ENCODE data around the gene PI16.
"Not testable (repeated sequence)": the region's sequence is repeated elsewhere in the genome, so short reads cannot be mapped to it uniquely, and the experiment has no call there.

Gene PI16

DNA sequence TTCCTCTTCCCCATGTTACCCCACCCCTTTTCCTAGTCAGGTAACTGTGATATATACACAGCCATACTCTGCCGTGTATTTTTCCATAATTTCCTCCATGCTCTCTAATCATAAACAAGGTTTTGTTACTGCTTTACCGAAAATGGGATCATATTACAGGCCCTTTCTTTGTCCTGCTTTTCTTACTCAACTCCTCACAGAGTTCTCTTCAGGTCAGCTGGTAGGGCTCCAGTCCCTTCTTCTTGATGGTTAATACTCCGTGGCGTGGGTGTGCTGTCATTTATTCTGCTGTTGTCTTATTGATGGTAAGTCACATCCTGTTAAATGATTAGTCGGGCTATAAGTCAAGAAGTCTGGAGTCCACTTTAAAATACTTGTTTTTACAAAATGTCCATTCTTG, 24.9 kb upstream of the PI16 start:
- Histone ChIP-seq H3K27me3 (ENCODE audit: control insufficient read depth, insufficient read depth, low read length) (no peaks in the 10 kb centered on the region), H3K27ac (ENCODE audit: low read depth, low read length) (no peak overlapping the region), H3K4me1 (ENCODE audit: control insufficient read depth, insufficient read depth, low read length) (no peaks in the 10 kb centered on the region), H3K36me3 (ENCODE audit: control insufficient read depth, insufficient read depth, low read length) (no peaks in the 10 kb centered on the region), H3K9ac (ENCODE audit: low read depth, low read length) (no peak overlapping the region), H3K4me3 (ENCODE audit: low read depth, low read length) (no peak overlapping the region), H3K9me3 (ENCODE audit: control insufficient read depth, insufficient read depth, low read length) (no peaks in the 10 kb centered on the region)

DNA sequence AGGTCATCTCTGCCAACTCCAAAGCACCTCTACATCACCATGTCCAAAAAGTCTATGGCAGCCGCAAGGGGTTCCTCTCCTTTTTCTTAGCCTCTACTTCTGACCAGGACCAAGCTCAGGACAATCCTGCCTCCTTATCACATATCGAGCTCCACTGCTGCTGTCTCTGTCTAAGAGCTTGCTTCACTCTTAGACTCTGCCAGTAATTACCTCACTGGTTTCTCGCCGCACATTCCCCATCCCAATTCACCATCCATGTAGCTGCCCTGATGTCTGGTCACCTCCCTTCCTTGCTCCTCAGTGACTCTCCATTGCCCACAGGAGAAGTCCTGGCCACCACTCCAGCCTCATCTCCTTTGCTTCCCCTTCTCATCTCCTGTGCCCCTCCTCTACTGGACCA, 24.1 kb upstream of the PI16 start:
- Histone ChIP-seq H3K9me3 (ENCODE audit: control insufficient read depth, insufficient read depth, low read length) (no peaks in the 10 kb centered on the region), H3K27me3 (ENCODE audit: control insufficient read depth, insufficient read depth, low read length) (no peaks in the 10 kb centered on the region), H3K9ac (ENCODE audit: low read depth, low read length) (no peak overlapping the region), H3K4me3 (ENCODE audit: low read depth, low read length) (no peak overlapping the region), H3K4me1 (ENCODE audit: control insufficient read depth, insufficient read depth, low read length) (no peaks in the 10 kb centered on the region), H3K36me3 (ENCODE audit: control insufficient read depth, insufficient read depth, low read length) (no peaks in the 10 kb centered on the region), H3K27ac (ENCODE audit: low read depth, low read length) (no peak overlapping the region)

DNA sequence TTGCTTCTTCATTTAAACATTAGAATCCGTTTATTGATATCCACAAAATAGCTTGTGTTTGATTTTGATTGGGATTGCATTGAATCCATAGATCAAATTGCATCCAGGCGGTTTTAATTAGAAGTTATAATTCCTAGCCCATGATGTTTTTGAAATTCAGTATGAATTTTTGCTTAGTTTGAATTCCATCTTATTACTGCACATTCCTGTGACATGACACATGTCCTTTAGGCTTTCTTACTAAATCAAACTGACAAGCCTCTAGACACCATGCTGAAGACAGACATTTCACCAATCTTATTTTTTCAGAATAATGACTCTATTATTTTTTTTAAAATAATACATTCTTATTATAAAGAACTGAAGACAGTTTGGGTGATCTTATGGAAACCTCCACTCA, 21.4 kb upstream of the PI16 start:
- H3K27me3 ChIP-seq (ENCODE audit: control insufficient read depth, insufficient read depth, low read length): no peaks in the 10 kb centered on the region
- H3K27ac ChIP-seq (ENCODE audit: low read depth, low read length): no peak overlapping the region
- no peaks in the 10 kb centered on the region for H3K36me3 ChIP-seq (ENCODE audit: control insufficient read depth, insufficient read depth, low read length)
- no peak overlapping the region for H3K9ac ChIP-seq (ENCODE audit: low read depth, low read length)
- no peaks in the 10 kb centered on the region for H3K9me3 ChIP-seq (ENCODE audit: control insufficient read depth, insufficient read depth, low read length)
- H3K4me3 ChIP-seq (ENCODE audit: low read depth, low read length): no peak overlapping the region
- H3K4me1 ChIP-seq (ENCODE audit: control insufficient read depth, insufficient read depth, low read length): no peaks in the 10 kb centered on the region

DNA sequence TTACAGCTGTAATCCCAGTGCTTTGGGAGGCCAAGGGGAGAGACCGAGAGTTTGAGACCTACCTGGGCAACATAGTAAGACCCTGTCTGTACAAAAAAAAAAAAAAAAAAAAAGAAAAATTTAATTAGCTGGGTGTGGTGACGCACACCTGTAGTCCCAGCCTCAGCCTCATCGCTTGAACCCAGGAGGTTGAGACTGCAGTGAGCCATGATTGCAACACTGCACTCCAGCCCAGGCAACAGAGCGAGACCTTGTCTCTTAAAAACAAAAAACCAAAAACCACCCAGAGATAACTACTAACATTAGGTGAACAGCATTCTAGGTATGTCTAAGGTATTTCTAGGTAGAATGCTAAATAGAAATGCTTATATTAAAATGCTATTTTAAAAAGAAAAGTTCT, 21.0 kb upstream of the PI16 start:
- Histone ChIP-seq H3K4me3 (ENCODE audit: low read depth, low read length) (no peak overlapping the region), H3K27ac (ENCODE audit: low read depth, low read length) (no peak overlapping the region), H3K9me3 (ENCODE audit: control insufficient read depth, insufficient read depth, low read length) (no peaks in the 10 kb centered on the region), H3K9ac (ENCODE audit: low read depth, low read length) (no peak overlapping the region), H3K27me3 (ENCODE audit: control insufficient read depth, insufficient read depth, low read length) (no peaks in the 10 kb centered on the region), H3K4me1 (ENCODE audit: control insufficient read depth, insufficient read depth, low read length) (no peaks in the 10 kb centered on the region), H3K36me3 (ENCODE audit: control insufficient read depth, insufficient read depth, low read length) (no peaks in the 10 kb centered on the region)

DNA sequence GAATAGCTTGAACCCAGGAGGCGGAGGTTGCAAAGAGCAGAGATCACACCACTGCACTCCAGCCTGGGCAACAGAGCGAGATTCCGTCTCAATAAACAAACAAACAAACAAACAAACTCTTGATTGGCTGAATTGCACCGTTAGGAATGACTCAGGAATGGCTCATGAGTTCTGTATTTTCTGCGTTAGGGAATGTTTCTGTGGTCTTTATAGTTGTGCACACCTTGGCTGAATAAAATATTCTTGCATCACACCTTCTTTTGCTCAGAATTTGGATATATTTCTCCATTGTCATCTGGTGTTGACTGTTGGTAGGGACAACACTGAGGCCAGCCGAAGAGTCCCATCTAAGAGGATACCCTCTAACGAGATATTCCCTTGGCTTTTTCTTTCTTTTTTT, 19.6 kb upstream of the PI16 start:
- H3K9me3 ChIP-seq (ENCODE audit: control insufficient read depth, insufficient read depth, low read length): no peaks in the 10 kb centered on the region
- H3K4me3 ChIP-seq (ENCODE audit: low read depth, low read length): no peak overlapping the region
- no peak overlapping the region for H3K27ac ChIP-seq (ENCODE audit: low read depth, low read length)
- H3K9ac ChIP-seq (ENCODE audit: low read depth, low read length): no peak overlapping the region
- no peaks in the 10 kb centered on the region for H3K27me3 ChIP-seq (ENCODE audit: control insufficient read depth, insufficient read depth, low read length)
- H3K36me3 ChIP-seq (ENCODE audit: control insufficient read depth, insufficient read depth, low read length): no peaks in the 10 kb centered on the region
- H3K4me1 ChIP-seq (ENCODE audit: control insufficient read depth, insufficient read depth, low read length): no peaks in the 10 kb centered on the region

DNA sequence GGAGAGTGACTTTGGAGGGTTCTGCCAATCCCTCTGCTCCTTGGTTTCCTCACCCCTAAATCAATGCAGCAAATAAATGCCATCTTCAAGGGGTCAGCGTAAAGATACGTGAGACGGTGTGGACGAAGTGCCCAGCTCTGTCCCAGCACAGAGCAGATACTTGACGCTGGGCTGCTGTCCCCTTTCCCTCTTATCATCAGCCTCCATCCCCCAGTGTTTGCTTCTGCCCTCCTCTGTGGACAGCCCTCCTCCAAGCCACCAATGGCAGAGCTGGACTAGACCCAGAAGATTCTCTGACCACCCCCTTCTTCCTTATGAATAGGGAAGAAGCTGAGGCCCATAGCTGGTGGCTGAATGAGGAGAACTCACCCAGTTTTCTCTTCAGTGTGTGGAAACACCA, 17.7 kb upstream of the PI16 start:
- no peak overlapping the region for H3K9ac ChIP-seq (ENCODE audit: low read depth, low read length)
- no peaks in the 10 kb centered on the region for H3K36me3 ChIP-seq (ENCODE audit: control insufficient read depth, insufficient read depth, low read length)
- H3K27ac ChIP-seq (ENCODE audit: low read depth, low read length): no peak overlapping the region
- H3K27me3 ChIP-seq (ENCODE audit: control insufficient read depth, insufficient read depth, low read length): no peaks in the 10 kb centered on the region
- no peaks in the 10 kb centered on the region for H3K4me1 ChIP-seq (ENCODE audit: control insufficient read depth, insufficient read depth, low read length)
- H3K9me3 ChIP-seq (ENCODE audit: control insufficient read depth, insufficient read depth, low read length): peaks cover 7% of the 10 kb centered on the region; the same call in 1 of the 2 replicates
- no peak overlapping the region for H3K4me3 ChIP-seq (ENCODE audit: low read depth, low read length)

DNA sequence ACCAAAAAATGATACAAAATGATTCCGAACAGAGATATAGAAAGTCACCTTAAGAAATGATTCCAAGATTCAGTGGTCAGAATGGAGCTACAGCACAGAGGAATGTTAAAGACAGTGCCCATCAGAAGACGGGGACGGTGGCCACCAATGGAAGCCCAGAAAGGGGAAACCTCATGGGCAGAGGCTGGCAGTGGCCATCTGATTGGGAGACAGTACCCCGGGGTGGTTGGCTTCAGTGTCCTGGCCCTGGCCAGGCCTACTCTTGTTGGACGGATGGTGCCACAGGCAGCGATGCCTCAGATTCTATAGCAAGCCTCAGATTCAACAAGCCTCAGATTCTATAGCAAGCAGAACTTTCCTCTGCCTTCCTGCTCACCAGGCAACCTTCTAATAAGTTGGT, 16.6 kb upstream of the PI16 start:
- no peak overlapping the region for H3K27ac ChIP-seq (ENCODE audit: low read depth, low read length)
- H3K9ac ChIP-seq (ENCODE audit: low read depth, low read length): no peak overlapping the region
- H3K4me1 ChIP-seq (ENCODE audit: control insufficient read depth, insufficient read depth, low read length): no peaks in the 10 kb centered on the region
- H3K9me3 ChIP-seq (ENCODE audit: control insufficient read depth, insufficient read depth, low read length): peaks cover 7% of the 10 kb centered on the region; the same call in 1 of the 2 replicates
- no peak overlapping the region for H3K4me3 ChIP-seq (ENCODE audit: low read depth, low read length)
- H3K36me3 ChIP-seq (ENCODE audit: control insufficient read depth, insufficient read depth, low read length): no peaks in the 10 kb centered on the region
- no peaks in the 10 kb centered on the region for H3K27me3 ChIP-seq (ENCODE audit: control insufficient read depth, insufficient read depth, low read length)

DNA sequence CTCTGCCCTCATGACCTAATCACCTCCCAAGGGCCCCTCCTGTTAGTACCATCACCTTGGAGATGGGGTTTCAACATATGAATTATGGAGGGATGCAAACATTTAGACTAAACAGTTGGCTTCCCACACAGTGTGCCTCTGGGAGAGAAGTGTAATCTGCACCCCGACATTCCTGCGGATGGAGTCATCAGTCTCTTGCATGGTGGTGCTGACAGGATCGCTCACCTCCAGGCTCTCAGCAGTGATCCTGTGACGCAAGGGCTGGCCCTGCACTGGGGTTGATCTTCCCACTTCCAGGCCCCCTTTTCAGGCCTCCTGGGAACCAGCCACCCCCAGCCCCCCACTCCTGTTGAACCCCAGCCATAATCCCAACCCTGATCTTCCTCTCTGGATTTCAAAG, 16.0 kb upstream of the PI16 start:
- no peak overlapping the region for H3K9ac ChIP-seq (ENCODE audit: low read depth, low read length)
- H3K36me3 ChIP-seq (ENCODE audit: control insufficient read depth, insufficient read depth, low read length): no peaks in the 10 kb centered on the region
- H3K27ac ChIP-seq (ENCODE audit: low read depth, low read length): no peak overlapping the region
- H3K4me1 ChIP-seq (ENCODE audit: control insufficient read depth, insufficient read depth, low read length): no peaks in the 10 kb centered on the region
- no peaks in the 10 kb centered on the region for H3K27me3 ChIP-seq (ENCODE audit: control insufficient read depth, insufficient read depth, low read length)
- no peak overlapping the region for H3K4me3 ChIP-seq (ENCODE audit: low read depth, low read length)
- H3K9me3 ChIP-seq (ENCODE audit: control insufficient read depth, insufficient read depth, low read length): peaks cover 7% of the 10 kb centered on the region; the same call in 1 of the 2 replicates

DNA sequence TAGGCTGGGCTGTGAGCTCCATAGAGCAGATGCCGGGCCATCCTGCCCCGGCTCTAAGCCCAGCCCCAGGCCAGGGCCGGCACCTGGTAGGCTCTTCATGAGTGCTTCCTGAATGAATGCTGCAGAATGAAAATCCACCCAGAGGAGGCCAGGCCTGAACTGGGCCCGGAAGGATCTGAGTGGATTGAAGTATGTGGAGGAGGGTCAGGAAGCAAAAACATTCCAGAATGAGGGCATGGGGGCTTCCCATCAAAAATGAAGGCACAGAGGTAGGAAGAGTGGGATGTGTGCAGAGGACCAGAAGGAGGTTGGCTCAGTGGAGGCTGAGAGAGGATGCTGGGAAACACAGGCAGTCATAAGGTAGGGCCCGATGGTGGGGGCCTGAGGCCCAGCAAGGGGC, 15.5 kb upstream of the PI16 start:
- H3K36me3 ChIP-seq (ENCODE audit: control insufficient read depth, insufficient read depth, low read length); H3K4me3 ChIP-seq (ENCODE audit: low read depth, low read length); H3K9me3 ChIP-seq (ENCODE audit: control insufficient read depth, insufficient read depth, low read length); H3K27me3 ChIP-seq (ENCODE audit: control insufficient read depth, insufficient read depth, low read length); H3K27ac ChIP-seq (ENCODE audit: low read depth, low read length); H3K4me1 ChIP-seq (ENCODE audit: control insufficient read depth, insufficient read depth, low read length); H3K9ac ChIP-seq (ENCODE audit: low read depth, low read length): not testable (repeated sequence)

DNA sequence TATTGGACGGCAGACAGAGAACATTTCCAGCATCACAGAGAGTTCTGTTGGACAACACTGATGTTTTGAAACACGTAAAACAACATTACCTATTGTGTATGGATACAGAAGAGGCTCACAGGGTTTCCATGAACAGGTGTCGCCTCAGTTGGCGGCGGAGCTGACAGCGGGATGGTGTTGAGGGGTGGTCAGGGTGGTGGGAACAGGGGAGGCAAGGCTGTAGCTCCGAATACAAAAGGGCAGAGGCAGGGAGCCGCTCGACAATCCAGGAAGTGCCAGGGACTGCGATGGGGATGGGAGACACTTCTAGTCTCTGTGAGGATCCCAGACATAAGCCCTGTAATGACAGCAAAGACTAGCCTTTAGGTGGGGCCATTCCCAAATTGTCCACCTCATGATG, 14.5 kb upstream of the PI16 start:
- no peak overlapping the region for H3K27ac ChIP-seq (ENCODE audit: low read depth, low read length)
- H3K36me3 ChIP-seq (ENCODE audit: control insufficient read depth, insufficient read depth, low read length): no peaks in the 10 kb centered on the region
- no peaks in the 10 kb centered on the region for H3K27me3 ChIP-seq (ENCODE audit: control insufficient read depth, insufficient read depth, low read length)
- H3K4me1 ChIP-seq (ENCODE audit: control insufficient read depth, insufficient read depth, low read length): no peaks in the 10 kb centered on the region
- no peak overlapping the region for H3K9ac ChIP-seq (ENCODE audit: low read depth, low read length)
- H3K4me3 ChIP-seq (ENCODE audit: low read depth, low read length): no peak overlapping the region
- peaks cover 7% of the 10 kb centered on the region; the same call in 1 of the 2 replicates for H3K9me3 ChIP-seq (ENCODE audit: control insufficient read depth, insufficient read depth, low read length)

DNA sequence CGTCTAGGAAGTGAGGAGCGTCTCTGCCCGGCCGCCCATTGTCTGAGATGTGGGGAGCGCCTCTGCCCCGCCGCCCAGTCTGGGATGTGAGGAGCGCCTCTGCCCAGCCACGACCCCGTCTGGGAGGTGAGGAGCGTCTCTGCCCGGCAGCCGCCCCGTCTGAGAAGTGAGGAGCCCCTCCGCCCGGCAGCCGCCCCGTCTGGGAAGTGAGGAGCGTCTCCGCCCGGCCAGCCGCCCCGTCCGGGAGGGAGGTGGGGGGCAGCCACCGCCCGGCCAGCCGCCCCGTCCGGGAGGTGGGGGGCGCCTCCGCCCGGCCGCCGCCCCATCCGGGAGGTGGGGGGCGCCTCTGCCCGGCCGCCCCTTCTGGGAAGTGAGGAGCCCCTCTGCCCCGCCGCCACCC, 13.0 kb upstream of the PI16 start:
- not testable (repeated sequence) for H3K4me3 ChIP-seq (ENCODE audit: low read depth, low read length); H3K9me3 ChIP-seq (ENCODE audit: control insufficient read depth, insufficient read depth, low read length); H3K27me3 ChIP-seq (ENCODE audit: control insufficient read depth, insufficient read depth, low read length); H3K27ac ChIP-seq (ENCODE audit: low read depth, low read length); H3K4me1 ChIP-seq (ENCODE audit: control insufficient read depth, insufficient read depth, low read length); H3K9ac ChIP-seq (ENCODE audit: low read depth, low read length); H3K36me3 ChIP-seq (ENCODE audit: control insufficient read depth, insufficient read depth, low read length)

DNA sequence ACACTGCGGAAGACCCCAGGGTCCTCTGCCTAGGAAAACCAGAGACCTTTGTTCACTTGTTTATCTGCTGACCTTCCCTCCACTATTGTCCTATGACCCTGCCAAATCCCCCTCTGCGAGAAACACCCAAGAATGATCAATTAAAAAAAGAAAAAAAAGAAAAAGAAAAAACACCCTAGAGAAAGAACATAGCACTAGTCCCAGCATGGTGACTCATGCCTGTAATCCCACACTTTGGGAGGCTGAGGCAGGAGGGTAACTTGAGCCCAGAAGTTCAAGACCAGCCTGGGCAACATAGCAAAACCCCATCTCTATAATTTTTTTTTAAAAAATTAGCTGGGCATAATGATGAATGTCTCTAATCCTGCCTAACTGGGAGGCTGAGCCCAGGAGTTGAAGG, 12.2 kb upstream of the PI16 start:
- not testable (repeated sequence) for H3K9me3 ChIP-seq (ENCODE audit: control insufficient read depth, insufficient read depth, low read length); H3K9ac ChIP-seq (ENCODE audit: low read depth, low read length); H3K27me3 ChIP-seq (ENCODE audit: control insufficient read depth, insufficient read depth, low read length); H3K4me1 ChIP-seq (ENCODE audit: control insufficient read depth, insufficient read depth, low read length); H3K27ac ChIP-seq (ENCODE audit: low read depth, low read length); H3K4me3 ChIP-seq (ENCODE audit: low read depth, low read length); H3K36me3 ChIP-seq (ENCODE audit: control insufficient read depth, insufficient read depth, low read length)
